SK-N-MC (cell line): ENCODE data around the gene CRY2.

Source experiments
- EZH2 ChIP-seq: fragments of 200-600 bp; sonication (generic); IDR thresholded peaks from one replicate; pipeline ENCODE4 v1.6.1; 2017; ENCODE audit warnings: antibody characterized with exemption
- FOXP2 ChIP-seq: optimal IDR thresholded peaks from 2 replicates; pipeline ENCODE3; 2011; ENCODE audit warnings: mild to moderate bottlenecking, moderate library complexity; ENCODE audit not compliant: insufficient read depth; ENCODE audit errors: extremely low read length, control extremely low read depth
- POLR2AphosphoS5 ChIP-seq: IDR thresholded peaks from 2 replicates; pipeline ENCODE4 v1.6.1; 2012; ENCODE audit warnings: mild to moderate bottlenecking, low read depth, low read length, borderline replicate concordance

DNA sequence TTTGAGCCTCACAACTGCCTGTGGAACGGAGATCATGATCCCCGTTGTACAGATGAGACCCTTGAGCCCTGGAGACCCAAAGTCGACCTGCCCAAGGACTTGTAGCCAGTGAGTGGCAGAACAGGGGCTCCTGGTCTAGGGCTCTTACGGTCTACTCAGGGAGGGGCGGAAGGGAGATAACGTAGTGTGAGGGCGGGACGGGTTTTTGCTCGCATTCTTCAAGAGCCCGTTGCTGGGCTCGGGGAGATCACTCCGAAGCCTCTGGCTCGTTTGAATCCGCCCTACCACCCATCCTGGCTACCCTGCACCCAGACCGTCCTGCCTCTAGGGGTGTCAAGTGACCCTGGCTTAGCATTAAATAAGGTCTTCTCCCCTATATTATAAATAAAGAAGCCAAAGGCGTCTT is 639 bp downstream of the CRY2 start:
- TF ChIP-seq EZH2 (no peak), POLR2AphosphoS5 (no peak), FOXP2 (no peak)
